BJ (cell line): Measurements from ENCODE around the gene MAP3K14. TPM values are rescaled to one million over a fixed set of nuclear protein-coding genes. Genes with fewer than 3 reads are reported as not detected.
A peak's percentile ranks its signal among the peaks of the same experiment; 100 is the strongest.

ENCODE experiments used
- CTCF ChIA-PET: fragments of 350-600 bp; formaldehyde crosslinking; extraction: SDS; loops from one replicate; lab custom pipeline; 2021; ENCODE audit warnings: antibody characterized with exemption, inconsistent platforms; lab: Yijun Ruan, JAX
- POLR2A ChIA-PET: fragments of 300-600 bp; sonication (Branson Sonifier 250); formaldehyde crosslinking; extraction: SDS; loops from one replicate; lab custom pipeline; 2021; ENCODE audit warnings: antibody characterized with exemption; lab: Charles Lee
- DNase-seq: peaks from one replicate; pipeline ENCODE4 v3.0.0-alpha.2; 2011; ENCODE audit warnings: low read depth
- H3K27me3 ChIP-seq: 2 replicates; pipeline ENCODE4 v1.6.0; 2011; ENCODE audit warnings: low read length; ENCODE audit not compliant: control insufficient read depth, insufficient read depth
- H3K36me3 ChIP-seq: 2 replicates; pipeline ENCODE4 v1.5.1; 2011; ENCODE audit warnings: low read length; ENCODE audit not compliant: control insufficient read depth, insufficient read depth
- H3K4me3 ChIP-seq: 2 replicates; pipeline ENCODE4 v1.5.1; 2011; ENCODE audit warnings: low read depth, mild to moderate bottlenecking, control low read depth, low read length
- CTCF ChIP-seq: IDR thresholded peaks from 2 replicates; pipeline ENCODE4 v1.5.1; 2011; ENCODE audit warnings: low read depth, mild to moderate bottlenecking, control low read depth, inconsistent platforms, low read length, moderate library complexity; ENCODE audit not compliant: insufficient read depth
- polyA plus RNA-seq: library from polyadenylated mRNA; depleted of rRNA; stranded (reverse); fragments of >200 nt; gene quantifications from 2 replicates; pipeline ENCODE4 v1.2.3, GENCODE V29; 2011

MAP3K14 gene
- polyA plus RNA-seq, 1 experiment, result 6.5 TPM

DNA sequence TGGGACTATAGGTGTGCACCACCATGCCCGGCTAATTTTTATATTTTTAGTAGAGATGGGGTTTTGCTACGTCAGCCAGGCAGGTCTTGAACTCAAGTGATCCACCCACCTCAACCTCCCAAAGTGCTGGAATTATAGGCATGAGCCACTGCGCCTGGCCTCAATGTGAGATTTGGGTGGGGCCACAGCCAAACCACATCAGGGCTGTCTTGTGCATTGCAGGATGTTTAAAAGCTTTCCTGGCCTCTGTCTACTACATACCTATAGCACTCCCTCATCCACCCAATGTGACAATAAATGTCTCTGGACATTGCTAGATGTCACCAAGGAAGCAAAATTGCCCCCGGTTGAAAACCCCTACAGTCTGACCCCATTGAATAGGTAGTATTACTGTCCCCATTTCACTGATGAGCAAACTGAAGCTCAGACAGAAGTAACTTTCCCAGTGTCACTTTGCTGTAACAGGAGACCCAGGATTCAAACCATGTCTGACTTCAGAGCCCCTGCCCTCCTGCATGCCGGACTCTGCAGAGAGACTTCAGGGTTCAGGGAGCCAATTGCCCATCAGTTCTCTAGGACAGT, 3.6 kb upstream of the MAP3K14 start:
- H3K36me3 ChIP-seq, result no peaks in the 10 kb centered on the region
- H3K27me3 ChIP-seq, result no peaks in the 10 kb centered on the region
- H3K4me3 ChIP-seq, result no peak overlapping the region
- DNase-seq, result peak; percentile 78
- POLR2A ChIA-PET, result interaction anchor here (0.6 to 0.8 kb wide), 2 partner anchors 10 to 17 kb away, joined by 3 read pairs; no protein-coding TSS in a partner anchor
- CTCF ChIA-PET, result interaction anchor here (0.6 to 1.5 kb wide), 12 partner anchors 9 to 470 kb away, joined by 3 to 8 read pairs (median 3); no protein-coding TSS in a partner anchor
- no peak for TF ChIP-seq CTCF

DNA sequence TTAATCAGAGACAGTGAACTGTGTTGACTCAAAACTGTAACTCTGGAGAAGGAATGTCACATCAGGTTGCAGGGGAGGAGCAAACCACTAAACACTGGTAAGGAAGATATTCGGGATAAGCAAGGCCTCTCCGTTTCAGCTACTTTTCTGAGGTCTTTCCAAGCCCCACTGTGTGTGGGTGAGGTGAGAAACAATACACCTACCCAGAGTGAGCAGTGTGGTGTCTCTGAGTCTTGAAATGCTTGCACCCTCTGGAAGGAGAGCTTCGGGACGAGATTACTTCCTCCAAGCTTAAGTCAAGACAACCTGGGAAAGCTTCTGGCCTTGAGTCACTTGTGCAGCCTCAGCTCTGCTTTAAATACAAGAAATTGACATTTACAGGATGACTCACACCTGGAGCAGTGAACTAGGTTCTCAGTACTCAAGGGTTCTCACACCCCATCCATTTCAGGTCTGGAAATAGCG, 2.5 kb upstream of the MAP3K14 start:
- no peak overlapping the region for H3K4me3 ChIP-seq
- no peak for DNase-seq
- no peaks in the 10 kb centered on the region for H3K27me3 ChIP-seq
- H3K36me3 ChIP-seq, result no peaks in the 10 kb centered on the region
- POLR2A ChIA-PET, result no interaction called here
- CTCF ChIA-PET, result interaction anchor here (0.9 to 1.2 kb wide), 2 partner anchors 12 to 73 kb away, joined by 3 read pairs; no protein-coding TSS in a partner anchor
- no peak for TF ChIP-seq CTCF

DNA sequence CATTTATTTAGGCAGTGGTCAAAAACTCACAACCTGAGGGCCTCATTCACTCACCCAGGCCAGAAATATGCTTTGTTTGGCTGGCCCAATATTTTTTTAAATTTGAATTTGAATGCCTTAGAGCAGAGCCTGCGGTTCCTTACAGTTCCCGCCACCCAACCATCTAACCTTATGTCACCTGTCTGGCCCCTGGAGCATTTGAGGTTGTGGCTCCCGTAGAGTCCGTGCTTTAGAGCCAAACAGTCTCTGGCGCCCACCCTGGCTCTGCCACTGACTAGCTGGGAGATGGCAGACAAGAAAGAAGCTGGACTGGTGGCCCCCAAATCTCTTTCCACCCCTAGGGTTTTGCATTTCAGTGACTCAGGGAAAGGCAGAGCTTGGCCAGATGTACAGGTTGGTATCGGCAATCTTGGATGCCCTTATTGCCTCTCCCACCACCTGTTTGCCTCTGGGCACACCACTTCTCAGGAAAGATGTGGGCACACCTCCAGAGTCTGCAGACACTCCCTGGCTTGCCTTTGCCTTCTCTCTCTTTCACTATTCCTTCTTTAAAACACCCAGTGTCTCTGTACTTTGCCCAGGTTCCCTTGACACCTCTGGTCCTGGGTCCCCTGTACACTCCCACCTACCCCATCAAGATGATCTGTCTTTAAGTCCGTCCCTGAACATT, 1.9 kb upstream of the MAP3K14 start:
- ChIA-PET POLR2A (no interaction called here), CTCF (interaction anchor here (0.9 to 3.0 kb wide), 2 partner anchors 11 to 183 kb away, joined by 3 to 6 read pairs; partner anchors contain the start of gene ACBD4)

DNA sequence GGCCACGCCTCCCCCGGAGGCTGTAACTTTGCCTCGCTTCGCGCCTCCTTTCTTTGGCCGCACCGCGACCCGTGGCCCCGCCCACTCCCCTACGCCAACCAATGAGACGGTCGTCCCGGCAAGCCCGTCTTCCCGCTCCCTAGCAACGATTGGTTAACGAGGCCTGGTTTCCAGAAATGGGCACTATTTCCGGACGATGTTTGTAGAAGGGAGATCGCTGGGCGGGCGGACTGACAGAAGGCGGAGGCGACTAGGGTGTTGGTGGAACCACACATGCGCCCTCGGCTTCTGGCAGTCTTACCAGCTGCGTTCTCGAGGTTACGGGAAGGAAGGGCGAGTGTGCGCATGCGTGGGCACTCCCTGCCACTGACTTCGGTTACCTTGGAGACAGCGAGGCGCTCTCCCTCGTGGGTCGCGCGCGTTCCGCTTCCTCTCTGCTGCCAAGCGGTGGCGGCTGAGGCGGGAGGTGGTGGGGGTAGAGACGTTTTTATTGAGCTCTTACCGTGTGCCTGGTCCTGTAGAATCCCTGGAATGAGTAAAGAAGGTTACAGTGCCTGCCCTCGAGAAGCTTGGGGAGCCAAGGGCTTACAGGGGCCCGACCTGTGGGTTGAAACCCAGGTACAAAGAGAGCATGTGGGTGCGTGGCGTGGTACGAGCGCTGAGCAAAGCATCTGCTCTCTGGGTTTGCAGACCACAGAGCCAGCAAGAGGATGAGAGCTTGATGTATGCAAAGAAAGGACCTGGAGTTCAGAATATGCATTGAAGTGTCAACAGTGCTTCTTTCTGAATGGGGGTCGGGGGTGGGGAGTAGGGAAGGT, 500 bp upstream of the MAP3K14 start:
- CTCF ChIA-PET, result interaction anchor here (0.6 to 3.3 kb wide), 17 partner anchors 9 to 182 kb away, joined by 3 to 28 read pairs (median 3); partner anchors contain the start of gene ACBD4
- TF ChIP-seq CTCF, result 0 out of 2 replicates have a peak, but pooled peaks have one; percentile 16
- peak overlapping the region; percentile 40 for H3K4me3 ChIP-seq
- no peaks in the 10 kb centered on the region for H3K27me3 ChIP-seq
- DNase-seq, result peak; percentile 100
- 0 out of 2 replicates have a peak, but pooled peaks cover 2% of the 10 kb centered on the region for H3K36me3 ChIP-seq
- POLR2A ChIA-PET, result interaction anchor here (0.7 to 1.0 kb wide), 4 partner anchors 9 to 28 kb away, joined by 3 to 5 read pairs (median 4); no protein-coding TSS in a partner anchor

More for the DNA sequence above, 1.9 kb upstream of the MAP3K14 start:
- Histone ChIP-seq H3K27me3 (no peaks in the 10 kb centered on the region), H3K4me3 (no peak overlapping the region), H3K36me3 (no peaks in the 10 kb centered on the region)
- DNase-seq, result no peak
- TF ChIP-seq CTCF, result no peak
